C4-2B (cell line): ENCODE data around the gene HIVEP2.

Experiments
- H3K27ac ChIP-seq: fragments of 450-650 bp; 2 replicates; pipeline ENCODE4 v1.5.1; 2017
- ZFX ChIP-seq: fragments of 450-650 bp; IDR thresholded peaks from 2 replicates; pipeline ENCODE4 v1.6.1; 2017
- TF ChIP-seq, protein P1 (sequence below): fragments of 450-650 bp; conservative IDR thresholded peaks from 2 replicates; pipeline ENCODE4 v1.5.1; 2017; ENCODE audit warnings: mild to moderate bottlenecking

The HIVEP2 gene

DNA sequence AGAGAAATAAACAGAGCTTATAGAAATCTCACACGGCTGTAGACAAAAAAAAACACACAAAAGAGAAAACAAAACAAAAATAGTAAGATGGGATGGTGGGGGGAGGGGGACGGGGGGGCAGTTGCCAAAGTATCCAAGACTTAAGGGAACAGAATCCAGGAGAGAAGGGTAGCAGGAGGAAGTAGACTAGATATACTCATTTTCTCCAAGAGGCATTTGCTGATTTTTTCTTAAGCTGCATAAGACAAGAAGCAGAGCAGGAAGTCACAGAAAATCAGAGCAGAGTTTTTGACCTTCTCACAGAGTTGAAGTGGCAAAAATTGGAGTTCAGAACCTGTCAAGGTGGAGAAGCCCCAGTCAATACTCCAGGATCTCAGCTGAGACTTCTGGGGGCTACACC, 237.7 kb downstream of the HIVEP2 start:
- TF ChIP-seq, protein P1, sequence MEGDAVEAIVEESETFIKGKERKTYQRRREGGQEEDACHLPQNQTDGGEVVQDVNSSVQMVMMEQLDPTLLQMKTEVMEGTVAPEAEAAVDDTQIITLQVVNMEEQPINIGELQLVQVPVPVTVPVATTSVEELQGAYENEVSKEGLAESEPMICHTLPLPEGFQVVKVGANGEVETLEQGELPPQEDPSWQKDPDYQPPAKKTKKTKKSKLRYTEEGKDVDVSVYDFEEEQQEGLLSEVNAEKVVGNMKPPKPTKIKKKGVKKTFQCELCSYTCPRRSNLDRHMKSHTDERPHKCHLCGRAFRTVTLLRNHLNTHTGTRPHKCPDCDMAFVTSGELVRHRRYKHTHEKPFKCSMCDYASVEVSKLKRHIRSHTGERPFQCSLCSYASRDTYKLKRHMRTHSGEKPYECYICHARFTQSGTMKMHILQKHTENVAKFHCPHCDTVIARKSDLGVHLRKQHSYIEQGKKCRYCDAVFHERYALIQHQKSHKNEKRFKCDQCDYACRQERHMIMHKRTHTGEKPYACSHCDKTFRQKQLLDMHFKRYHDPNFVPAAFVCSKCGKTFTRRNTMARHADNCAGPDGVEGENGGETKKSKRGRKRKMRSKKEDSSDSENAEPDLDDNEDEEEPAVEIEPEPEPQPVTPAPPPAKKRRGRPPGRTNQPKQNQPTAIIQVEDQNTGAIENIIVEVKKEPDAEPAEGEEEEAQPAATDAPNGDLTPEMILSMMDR: no peak
- TF ChIP-seq ZFX: no peak
- H3K27ac ChIP-seq: no peak overlapping the region

DNA sequence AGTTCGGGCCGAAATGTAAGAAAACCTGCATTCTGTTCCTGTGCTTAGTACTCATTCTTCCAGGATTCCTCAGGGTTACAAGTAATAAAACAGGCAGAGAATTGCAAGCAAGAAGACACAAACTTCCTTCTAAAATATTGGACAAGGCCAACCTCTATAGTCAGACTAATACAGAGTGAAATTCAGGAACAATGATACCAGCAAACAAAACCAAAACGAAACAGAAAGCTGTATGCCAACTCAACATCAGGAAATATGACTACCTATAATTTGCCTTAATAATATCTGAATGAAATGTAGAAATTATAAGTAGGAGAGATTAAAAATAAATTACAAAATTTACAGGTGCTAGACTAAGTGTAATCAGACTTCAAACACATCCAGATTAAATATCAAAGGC, 238.8 kb downstream of the HIVEP2 start:
- TF ChIP-seq, protein P1: no peak
- TF ChIP-seq ZFX: no peak

DNA sequence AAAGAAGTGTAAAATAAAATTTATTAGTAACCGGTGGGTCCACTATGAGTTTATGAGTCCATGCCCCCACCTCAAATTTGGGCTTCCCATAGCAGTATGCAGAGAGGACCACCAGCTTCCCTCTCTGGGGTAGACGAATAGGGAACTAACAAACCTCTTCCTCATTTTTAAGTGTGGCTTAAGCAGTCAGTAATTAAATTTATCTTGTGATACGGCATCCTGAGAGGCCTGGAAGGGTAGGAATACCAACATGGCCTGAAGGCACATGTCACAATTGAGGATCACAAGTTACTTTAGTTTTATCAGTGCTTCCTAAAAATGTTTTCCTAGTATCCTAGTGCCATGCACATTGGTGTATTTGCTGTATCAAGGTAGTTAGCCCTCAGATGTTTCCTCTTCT, 239.9 kb downstream of the HIVEP2 start:
- TF ChIP-seq, protein P1: no peak
- no peak for TF ChIP-seq ZFX
- H3K27ac ChIP-seq: no peak overlapping the region

More for the DNA sequence above, 238.8 kb downstream of the HIVEP2 start:
- no peak overlapping the region for H3K27ac ChIP-seq

DNA sequence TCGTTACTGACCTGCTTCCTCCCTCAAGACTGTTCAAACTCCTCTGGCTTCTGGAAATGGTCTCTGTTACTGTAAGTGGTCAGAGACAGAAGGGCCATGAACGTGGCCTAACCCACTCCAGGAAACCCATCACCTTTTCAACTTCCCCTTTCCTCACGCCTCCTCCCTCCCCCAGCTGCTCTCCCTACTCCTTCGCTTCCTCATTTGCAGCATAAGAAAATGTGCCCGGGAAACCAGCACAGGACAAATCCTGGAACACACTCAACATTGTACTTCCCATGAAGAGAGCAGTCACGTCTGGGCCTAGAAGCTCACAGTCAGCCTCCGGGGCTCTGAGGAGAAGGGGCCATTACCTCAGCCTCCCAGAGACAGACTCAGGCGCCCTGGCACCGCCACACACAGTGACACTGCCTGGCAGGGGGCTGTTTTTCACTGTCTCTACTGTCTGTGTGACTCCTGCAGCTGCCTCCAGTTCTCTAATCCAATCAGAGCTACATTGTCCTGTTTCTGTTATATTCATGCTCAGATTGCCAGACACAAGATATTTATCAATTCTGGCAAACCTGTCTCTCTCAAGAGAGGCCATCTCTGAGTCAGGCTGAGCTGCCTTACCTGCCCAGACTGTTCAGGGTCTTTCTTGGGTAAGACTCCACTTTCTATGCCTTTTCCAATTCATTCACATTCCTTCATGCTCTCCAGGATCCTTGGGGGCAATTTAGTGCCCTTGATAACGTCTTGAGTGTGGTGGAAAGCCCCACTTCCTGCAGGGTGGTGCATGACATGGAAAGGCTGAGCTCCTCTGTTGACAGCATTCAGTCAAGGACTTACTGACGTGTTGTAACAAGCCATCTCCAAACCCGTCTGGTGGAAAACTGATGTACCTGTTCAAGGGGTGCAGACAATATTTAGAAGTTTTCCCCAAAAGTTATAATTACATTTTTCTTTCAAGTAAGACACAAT, 242.2 kb downstream of the HIVEP2 start:
- TF ChIP-seq, protein P1: no peak
- TF ChIP-seq ZFX: no peak
- H3K27ac ChIP-seq: no peak overlapping the region
